Right forelimb (tissue), 1 donor: ENCODE data around the gene GON7.
"Not testable (repeated sequence)": the region's sequence is repeated elsewhere in the genome, so short reads cannot be mapped to it uniquely, and the experiment has no call there.

ENCODE experiments used
- DNase-seq: peaks from one replicate; pipeline ENCODE4 v3.0.0-alpha.2; 2018

GON7 gene, protein sequence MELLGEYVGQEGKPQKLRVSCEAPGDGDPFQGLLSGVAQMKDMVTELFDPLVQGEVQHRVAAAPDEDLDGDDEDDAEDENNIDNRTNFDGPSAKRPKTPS

DNA sequence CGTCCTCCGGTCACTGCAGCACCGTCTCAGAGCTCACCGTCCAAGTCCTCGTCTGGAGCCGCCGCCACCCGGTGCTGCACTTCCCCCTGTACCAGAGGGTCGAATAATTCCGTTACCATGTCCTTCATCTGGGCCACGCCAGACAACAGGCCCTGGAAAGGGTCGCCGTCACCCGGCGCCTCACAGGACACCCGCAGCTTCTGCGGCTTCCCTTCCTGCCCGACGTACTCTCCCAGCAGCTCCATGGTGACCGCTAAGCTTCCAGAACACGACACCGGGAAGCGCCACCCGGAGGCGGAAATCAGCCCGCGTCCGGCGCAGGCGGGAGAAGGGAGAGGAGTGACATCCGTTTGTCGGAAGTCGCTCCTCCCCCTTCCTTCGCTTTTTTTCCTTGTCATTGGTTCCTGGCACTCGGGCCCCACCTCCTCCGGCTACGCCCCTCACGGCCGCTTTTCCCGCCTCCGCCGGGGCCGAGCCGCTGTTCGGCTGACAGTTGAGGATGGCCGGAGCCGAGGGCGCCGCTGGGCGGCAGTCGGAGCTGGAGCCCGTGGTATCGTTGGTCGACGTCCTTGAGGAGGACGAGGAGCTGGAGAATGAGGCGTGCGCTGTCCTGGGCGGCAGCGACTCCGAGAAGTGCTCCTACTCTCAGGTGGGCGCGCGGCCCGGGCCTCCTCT, at the start of gene GON7, which contains the start of gene UBR7:
GON7 (minus strand) TSS at position 273 of the 675 bp plus-strand sequence; CDS start at position 245, 28 bp downstream.
UBR7 (plus strand) TSS at position 464 of the 675 bp plus-strand sequence; CDS start at position 500, 36 bp downstream.
- peak; percentile 96 for DNase-seq

DNA sequence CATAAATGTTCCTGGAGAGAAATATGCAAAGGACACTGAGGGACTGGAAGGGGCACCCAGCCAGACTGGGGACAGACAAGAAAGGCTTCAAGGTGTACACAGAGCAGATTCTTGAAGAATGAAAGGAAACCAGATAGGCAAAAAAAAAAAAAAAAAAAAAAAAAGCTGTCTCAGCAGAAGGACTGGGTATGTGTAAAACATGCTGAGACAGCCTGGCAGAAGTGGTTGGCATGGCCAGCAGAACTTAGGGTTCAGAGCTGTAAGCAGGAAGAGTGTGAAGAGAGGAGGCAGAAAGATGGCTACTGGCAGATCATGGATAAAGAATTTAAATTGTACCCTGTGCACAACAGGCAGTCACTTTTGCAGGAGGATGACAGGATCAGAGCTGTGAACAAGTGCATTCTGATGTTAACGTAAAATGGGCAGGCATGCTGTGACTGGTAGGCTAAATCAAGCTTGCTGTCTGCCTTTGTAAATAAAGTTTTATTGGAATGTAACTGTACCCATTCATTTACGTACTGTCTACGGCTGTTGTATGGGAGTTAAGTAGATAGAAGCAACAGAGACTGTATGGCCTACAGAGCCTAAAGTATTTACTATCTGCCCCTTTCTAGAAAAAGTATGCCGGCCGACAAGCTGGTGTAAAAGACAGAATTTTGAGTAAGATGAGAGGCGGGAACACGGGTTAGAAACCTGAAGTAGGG, 42.4 kb upstream of the GON7 start:
- no peak for DNase-seq

DNA sequence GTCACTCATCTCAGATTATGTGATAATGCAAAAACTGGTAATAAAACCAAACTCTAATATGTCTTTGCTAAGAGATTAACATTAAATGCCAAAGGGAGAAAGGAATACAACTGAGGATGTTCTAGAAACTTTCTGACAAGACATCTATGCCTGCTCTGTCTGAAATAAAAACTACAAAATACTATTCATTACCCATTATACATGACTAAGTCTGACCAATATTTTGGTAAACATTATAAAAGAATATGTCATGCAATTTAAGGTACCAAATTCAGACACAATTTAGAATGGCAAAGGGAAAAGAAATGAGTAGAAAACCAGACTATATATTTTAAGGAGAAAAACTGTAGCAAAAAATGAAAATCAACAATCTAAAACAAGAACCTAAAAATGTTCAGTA, 39.7 kb upstream of the GON7 start:
- DNase-seq = no peak

DNA sequence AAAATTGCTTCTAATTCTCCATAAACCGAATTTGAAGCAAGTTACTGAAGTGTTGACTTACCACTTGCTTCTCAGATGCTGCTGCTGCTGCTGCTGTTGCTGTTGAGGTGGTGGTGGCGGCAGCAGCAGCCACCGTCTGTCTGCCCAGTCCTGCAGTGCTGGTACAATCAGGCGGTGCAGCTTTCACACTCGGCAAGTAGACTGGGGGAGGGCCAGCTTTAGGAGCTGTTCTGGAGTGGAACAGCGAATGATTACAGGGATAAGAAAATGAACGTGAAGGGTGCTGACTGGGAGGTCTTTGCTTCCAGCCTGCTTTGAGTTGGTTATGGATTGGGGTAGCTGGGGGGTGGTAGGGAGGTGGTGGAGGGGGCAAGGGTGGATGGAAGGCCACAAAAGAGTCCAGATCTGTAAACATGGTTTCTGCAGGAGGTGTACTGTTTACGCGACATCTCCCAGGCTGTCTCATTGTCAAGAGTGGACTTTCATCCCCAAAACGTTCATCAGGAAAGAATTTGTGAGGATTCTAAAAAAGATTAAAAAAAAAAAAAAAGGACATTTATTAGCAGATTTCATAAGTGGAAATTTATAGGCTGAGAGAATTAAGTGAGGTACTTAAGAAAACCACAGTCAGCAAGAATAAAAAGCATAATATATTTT, 39.0 kb upstream of the GON7 start:
- DNase-seq = no peak

DNA sequence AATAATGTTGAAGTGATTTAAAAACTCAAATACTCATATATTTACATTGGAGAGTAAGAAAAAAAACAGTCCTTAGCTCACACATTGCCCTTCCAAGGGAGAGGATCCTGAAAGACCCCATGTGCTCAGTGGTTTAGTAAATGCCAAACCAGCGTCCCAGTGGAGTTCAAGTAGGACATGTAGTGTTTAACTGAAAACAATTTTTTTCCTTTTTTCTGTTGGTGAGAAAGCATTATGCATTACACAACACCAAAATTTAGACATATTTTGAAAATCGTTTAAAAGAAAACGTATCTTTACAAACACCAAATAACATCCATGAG, 33.8 kb upstream of the GON7 start:
- DNase-seq = no peak

DNA sequence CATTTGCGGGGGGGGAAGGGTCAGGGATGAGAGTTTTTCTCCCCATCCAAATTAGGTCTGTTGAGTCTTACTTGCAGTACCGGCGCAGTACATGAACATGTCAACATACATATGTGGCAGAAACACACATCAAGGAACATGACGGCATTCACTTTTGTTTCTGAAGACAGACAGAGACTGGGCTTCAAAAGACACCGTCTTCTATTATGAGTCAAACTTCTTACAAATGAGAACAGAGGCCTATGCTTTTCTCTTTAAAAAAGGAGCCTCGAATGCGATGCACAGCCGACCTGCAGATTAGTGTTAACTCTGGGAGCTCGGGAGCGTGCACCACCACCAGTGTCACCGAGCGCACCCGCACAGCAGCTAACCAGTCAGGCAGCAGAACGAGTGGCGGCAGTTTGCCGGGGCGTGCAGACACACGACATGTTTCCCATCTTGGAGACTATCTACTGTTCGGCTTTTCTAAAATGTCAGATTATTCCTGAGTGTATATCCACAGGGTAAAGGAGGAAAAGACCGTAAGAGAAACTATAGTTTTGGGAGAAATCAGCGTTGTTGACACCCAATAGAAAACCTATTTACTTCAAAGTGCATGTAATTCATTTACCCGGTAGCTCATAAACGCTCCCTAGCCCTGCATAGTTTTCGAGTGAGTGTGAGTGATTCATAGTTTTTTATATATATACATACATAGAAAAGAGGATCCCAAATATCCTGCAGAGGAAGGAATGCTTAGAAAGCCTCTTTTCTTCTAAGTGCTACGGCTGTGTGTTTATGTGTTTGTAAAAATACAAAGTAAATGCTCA, 33.2 kb upstream of the GON7 start:
- DNase-seq = no peak

DNA sequence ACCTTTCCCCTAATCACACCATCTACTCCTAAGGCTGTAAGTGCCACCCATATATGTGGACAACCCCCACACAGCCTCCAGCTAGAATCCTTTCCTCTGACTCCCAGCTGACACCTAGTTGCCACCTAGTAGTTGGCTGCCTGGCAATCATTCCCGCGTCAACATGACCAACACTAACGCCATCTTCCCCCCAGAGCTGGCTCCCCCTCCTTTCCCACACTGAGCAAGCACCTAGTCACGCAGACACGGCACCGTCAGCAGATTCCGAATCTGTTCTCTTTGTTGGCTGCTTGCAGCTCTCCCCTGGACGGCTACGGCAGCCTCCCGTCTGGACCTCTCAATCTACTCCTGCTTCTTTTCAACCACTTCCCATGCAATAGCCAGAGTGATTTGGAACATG, 27.9 kb upstream of the GON7 start:
- DNase-seq = no peak

DNA sequence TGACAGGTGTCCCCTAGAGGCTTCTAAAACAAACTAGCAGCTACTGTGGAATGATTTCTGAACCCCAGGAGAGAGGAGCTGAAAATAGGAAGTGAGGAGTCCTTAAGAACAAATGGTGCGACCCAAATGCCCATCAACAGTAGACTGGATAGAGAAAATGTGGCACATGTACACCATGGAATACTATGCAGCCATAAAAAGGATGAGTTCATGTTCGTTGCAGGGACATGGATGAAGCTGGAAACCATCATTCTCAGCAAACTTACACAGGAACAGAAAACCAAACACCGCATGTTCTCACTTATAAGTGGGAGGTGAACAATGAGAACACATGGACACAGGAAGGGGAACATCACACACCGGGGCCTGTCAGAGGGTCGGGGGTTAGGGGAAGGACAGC, 26.2 kb upstream of the GON7 start:
- DNase-seq = not testable (repeated sequence)

DNA sequence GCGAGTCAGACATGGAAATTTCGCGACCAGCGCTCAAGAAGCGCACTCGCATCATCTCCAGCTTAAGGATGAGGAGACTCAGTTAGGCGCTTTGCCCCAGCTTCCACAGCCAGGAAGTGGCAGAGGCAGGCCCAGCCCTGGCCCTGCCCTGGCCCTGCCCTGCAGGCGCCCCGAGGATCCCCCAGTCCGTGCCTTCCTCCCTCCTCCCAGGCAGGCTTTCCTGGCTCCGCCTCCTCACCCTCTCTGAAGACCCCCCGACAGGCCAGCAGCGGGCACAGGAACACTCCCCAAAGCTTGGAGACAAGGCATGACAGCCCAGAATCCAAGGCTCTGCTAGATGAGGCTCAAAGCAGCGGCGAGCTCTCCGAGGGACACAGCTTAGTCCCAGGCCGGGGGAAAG, 25.3 kb upstream of the GON7 start:
- no peak for DNase-seq

DNA sequence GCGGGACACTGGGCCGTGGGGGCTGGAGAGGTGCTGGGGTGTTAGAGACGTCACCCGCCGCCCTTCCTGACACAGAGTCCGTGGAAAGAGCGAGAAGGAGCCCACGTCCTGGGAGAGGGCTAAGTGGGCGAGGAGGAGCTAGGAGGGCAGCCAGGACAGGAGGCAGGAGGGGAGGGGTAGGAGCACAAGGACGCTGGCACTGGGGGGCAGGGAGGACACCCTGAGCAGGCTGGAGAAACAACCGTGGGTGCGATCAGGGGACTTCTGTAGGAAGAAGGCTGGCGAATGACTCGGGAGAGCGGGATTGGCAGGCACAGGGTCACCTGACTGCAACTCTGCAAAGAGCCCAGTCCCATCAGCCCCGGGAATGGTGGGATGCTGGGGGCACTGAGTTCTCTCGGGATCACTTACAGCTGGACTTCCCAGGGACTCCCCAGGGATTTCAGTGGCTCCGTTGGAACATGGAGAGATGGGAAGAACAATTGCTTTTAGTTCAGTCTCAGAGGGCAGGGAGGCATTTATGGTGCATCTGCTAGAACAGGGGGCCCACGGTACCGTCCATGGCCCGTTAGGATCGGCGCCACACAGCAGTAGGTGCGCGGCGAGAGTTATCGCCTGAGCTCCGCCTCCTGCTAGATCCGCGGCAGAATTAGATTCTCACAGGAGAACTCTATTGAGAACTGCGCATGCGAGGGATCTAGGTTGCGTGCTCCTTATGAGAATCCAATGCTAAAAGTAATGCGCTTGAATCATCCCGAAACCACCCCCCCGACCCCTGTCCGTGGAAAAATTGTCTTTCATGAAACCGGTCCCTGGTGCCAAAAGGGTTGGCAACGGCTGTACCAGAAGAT, 24.5 kb upstream of the GON7 start:
- DNase-seq = no peak

DNA sequence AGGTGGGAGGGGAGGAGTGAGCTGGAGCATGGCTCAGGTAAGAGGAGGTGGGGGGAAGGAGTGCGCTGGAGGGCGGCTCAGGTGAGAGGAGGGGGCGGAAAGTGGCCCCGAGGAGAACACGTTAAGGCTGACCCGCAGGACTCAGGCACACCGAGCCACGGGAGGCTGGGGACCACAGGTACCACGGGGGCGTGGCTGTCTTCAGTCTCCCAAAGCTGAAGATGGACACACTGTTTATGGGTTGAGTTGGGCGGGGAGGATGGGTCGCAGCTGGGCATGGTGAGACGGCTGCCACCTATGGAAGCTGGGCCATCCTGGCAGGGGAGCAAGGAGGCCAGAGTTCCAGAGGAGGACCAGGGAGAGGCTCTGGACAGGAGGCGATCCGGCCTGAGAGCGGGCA, 23.7 kb upstream of the GON7 start:
- DNase-seq = no peak

DNA sequence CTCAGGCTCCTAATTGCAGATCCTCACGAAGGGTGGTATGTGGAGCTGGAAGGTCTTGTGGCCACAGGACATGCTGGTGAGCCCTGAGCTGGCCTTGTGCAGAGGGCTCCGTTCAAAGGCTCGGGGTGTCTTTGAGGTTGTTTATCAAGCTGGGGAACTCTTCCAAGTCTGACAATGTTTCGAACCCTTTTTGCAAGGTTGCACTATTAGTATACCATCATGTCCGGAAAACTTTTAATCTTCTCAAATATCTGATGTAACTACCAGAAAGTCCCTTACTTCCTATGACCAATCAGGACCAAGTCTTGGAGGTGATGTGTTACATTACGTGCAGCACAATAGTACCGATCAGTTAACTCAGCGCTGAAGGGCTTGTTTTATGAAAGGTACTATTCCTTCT, 21.7 kb upstream of the GON7 start:
- no peak for DNase-seq

DNA sequence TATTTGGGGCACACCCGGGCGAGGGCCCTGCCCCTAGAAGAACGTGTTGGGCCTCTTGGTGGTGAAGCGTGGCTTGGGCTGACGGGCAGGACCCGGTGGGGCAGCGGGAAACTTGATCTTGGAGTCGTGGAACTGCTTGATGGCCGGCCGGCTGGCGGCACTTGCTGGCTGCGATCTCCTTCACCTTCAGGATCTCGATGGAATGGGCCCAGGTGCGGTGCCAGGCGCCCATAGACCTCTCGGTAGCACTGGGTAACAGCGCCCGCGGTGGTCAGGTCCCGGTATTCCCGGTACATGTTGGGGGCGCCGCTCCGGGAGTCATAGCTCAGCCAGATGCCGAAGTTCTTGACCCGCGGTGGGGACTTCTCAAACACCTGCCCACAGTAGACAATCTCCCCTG, 16.7 kb upstream of the GON7 start:
- DNase-seq = no peak

DNA sequence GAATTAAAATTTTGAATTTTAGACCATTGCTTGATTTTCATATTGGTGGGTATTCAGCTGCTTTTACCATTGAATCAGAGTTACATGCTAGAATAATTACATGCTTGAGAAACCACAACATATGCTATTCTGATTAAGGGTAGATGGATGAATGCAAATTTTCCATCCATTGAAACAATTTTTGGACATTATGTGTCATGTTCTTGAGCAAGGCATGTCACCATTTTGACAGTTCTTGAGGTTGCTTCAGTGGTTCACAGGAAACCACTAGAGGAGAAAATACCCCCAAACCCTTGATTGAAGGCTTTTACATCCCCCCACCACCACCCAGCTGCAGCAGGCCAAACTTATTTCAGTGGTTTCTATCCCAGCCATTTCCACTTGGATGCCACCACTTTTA, 13.6 kb upstream of the GON7 start:
- no peak for DNase-seq

DNA sequence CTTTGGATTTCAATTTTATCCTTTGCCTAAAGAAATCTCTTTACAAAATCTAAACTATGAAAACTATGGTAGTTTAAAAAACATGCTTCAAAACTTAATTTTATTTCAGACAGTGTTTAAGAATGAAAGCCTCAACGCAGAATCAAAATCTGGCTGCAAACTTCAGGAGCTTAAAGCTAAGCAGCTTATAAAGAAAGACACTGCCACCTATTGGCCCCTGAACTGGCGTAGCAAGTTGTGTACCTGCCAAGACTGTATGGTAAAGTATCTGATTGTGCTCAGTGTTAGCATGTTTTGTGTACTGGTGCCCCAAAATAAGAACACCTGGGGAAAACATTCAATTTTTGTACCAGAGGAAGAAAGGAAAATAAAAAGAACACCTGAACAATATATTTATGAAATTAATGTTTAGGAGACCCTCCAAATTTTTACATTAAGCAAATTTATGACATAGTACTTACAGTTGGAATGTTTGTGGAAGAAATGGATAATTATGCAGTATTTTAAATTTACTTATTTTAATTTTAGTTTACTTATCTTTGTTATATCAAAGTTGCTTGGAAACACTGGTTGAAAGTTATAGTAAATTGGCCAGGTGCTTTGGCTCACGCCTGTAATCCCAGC, 12.3 kb upstream of the GON7 start:
- no peak for DNase-seq

DNA sequence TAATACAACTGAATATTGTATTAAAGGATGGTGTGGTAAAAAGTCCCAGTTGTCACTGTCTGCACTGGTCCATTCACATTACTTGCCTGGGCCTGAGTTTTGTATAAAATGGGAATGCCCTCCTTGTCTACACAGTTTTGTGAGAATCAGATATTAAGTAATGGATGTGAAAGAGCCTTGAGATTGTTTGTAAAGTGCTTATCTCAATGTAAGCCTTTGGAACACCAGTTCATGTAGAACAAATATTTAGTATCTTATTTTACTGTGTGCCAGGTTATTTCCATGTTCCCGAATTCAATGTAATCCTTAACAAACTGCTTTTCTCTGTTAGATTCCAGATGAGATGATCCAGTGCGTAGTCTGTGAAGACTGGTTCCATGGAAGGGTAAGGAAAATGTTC, 7.7 kb upstream of the GON7 start:
- no peak for DNase-seq

DNA sequence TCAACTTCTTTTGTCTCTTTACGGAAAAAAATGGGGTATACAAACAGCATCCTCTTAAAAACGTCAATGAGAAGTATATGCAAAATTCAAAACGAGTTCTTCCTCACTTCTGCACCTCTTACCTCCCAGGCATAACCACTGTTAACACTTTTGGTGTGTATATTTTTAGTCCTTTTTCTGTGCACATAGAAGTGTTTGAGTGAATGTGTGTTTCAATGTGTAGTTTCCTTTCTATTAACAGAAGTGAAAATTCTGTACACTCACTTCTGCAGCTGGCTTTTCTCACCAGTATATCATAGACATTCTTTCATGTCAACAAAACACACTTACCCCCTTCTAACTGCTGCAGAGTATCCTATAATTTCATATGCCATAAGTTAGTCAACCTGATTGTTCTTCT, 5.6 kb upstream of the GON7 start:
- DNase-seq = no peak

DNA sequence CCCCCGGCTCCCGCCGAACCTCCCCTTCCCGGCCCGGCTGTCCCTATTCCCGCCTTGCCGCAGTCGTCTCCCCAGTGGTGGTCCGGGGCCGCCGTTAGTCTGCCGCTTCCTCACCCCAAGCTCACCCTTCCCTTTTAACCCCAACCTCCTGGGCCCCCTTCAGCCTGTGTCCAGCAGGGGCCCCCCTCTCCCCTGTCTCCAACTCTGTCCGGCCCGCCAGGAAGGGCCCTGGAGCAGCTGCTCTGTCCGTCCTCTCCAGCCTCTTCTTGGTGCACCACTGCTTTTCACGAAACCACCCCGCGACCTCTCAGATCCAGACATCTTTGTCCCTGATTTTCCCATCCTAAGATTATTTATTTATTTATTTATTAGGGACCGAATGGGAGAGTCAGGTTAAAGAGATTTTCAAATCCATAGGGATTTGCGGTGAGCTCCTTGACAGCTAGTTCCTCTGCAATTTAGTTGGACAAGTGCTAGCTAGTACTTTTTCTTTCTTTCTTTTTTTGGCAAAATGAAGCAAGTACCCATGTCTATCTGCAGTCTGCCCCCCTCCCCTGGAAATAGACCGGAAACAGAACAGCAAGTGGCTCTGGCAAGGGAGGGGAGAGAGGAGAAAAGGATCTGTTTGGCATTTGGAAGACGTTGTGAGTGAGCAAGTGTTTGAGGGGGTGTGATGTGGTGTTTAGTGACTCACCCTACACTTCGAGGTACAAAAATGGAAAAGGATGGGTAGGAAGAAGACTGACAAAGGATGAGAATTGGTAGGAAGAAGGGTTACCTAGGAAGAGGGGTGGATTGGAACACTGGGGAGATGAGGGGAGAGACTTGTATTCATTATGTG, 823 bp upstream of the GON7 start:
- DNase-seq = peak; percentile 81

DNA sequence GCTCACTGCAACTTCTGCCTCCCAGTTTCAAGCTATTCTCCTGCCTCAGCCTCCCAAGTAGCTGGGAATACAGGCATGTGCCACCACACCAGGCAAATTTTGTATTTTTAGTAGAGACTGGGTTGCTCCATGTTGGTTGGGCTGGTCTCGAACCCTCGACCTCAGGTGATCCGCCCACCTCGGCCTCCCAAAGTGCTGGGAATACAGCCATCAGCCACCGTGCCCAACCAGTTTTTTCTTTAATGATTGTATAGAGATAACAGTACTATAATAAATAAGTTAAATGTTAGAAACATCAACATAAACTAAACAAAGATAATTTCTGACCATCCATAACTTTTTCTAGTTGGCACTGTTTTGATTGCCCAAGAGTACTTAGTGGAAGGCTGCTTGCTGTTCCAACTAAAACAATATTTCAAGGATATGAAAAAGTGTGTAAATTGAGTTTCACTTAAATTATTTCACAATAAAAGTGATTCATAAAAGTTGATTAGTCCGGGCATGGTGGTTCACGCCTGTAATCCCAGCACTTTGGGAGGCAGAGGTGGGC, 5.6 kb downstream of the GON7 start:
- DNase-seq = no peak

DNA sequence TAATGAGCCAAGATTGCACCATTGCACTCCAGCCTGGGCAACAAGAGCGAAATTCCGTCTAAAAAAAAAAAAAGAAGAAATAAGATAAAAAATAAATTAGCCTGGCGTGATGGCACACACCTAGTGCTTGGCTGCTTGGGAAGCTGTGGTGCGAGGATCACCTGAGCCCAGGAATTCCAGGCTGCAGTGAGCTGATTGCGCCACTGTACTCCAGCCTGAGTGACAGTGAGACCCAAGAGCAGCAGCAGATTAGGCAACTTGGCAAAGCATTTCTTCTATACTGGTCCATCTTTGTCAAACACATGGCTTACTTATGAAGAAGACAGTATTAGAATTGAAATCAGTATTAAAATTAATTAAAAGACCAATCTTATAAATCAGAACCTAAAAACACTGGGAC, 6.3 kb downstream of the GON7 start:
- DNase-seq = no peak
